ENCODE measurements around the gene TCTA. TPM values are rescaled to one million over a fixed set of nuclear protein-coding genes. Genes with fewer than 3 reads are reported as not detected.
"Not testable (repeated sequence)": the region's sequence is repeated elsewhere in the genome, so short reads cannot be mapped to it uniquely, and the experiment has no call there.

Gene TCTA
- total RNA-seq, 4 donors from 2014 or later, result 24.6 to 52.9 (median 30.1) TPM

- TF ChIP-seq POLR2A (IDR thresholded peaks at IDR 0.05) (no peak), EP300 (IDR thresholded peaks at IDR 0.05) (no peak)
- TF ChIP-seq, protein P1, sequence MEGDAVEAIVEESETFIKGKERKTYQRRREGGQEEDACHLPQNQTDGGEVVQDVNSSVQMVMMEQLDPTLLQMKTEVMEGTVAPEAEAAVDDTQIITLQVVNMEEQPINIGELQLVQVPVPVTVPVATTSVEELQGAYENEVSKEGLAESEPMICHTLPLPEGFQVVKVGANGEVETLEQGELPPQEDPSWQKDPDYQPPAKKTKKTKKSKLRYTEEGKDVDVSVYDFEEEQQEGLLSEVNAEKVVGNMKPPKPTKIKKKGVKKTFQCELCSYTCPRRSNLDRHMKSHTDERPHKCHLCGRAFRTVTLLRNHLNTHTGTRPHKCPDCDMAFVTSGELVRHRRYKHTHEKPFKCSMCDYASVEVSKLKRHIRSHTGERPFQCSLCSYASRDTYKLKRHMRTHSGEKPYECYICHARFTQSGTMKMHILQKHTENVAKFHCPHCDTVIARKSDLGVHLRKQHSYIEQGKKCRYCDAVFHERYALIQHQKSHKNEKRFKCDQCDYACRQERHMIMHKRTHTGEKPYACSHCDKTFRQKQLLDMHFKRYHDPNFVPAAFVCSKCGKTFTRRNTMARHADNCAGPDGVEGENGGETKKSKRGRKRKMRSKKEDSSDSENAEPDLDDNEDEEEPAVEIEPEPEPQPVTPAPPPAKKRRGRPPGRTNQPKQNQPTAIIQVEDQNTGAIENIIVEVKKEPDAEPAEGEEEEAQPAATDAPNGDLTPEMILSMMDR (IDR thresholded peaks at IDR 0.05), result no peak
- DNase-seq (ENCODE audit: low spot score in 2 of 2), result no peak
- Histone ChIP-seq H3K9me3 (no peaks in the 10 kb centered on the region), H3K4me1 (peaks cover 0 to 95% (median 35%) of the 10 kb centered on the region in 4 donors), H3K27ac (no peak overlapping the region), H3K36me3 (peaks cover 0 to 18% (median 0%) of the 10 kb centered on the region in 3 donors), H3K27me3 (no peaks in the 10 kb centered on the region), H3K4me3 (no peak overlapping the region)
- WGBS, 2 donors, result 67 to 73% methylated on average over 2 of the region's 2 CpGs
Measured at GRCh38 chr3:49401766-49402165, 10.5 kb upstream of the TCTA start.

GRCh38 chr3:49403891-49404290 is 8.3 kb upstream of the TCTA start:
- H3K36me3 ChIP-seq, result peaks cover 0 to 16% (median 0%) of the 10 kb centered on the region in 3 donors
- DNase-seq (ENCODE audit: low spot score in 2 of 2), result no peak
- H3K27ac ChIP-seq, result no peak overlapping the region
- no peaks in the 10 kb centered on the region for H3K27me3 ChIP-seq
- no peaks in the 10 kb centered on the region for H3K9me3 ChIP-seq
- TF ChIP-seq EP300 (IDR thresholded peaks at IDR 0.05), result no peak
- TF ChIP-seq, protein P1 (IDR thresholded peaks at IDR 0.05), result no peak
- 78 to 90% methylated on average over 5 of the region's 5 CpGs for WGBS, 2 donors
- peaks cover 0 to 96% (median 28%) of the 10 kb centered on the region in 4 donors for H3K4me1 ChIP-seq
- no peak overlapping the region for H3K4me3 ChIP-seq

- not testable (repeated sequence) for DNase-seq (ENCODE audit: low spot score in 2 of 2); H3K9me3 ChIP-seq; H3K27me3 ChIP-seq; H3K4me3 ChIP-seq
- WGBS, 2 donors, result 47 to 50% methylated on average over 9 of the region's 9 CpGs
- Histone ChIP-seq H3K27ac (peak overlapping the region in 2 of 4 donors; percentile 52 to 97), H3K4me1 (peaks cover 0 to 98% (median 35%) of the 10 kb centered on the region in 4 donors), H3K36me3 (peaks cover 0 to 16% (median 0%) of the 10 kb centered on the region in 3 donors)
Measured at GRCh38 chr3:49405570-49405969, 6.7 kb upstream of the TCTA start.

GRCh38 chr3:49406571-49407565 is 5.4 kb upstream of the TCTA start:
- H3K36me3 ChIP-seq, result peaks cover 0 to 16% (median 0%) of the 10 kb centered on the region in 3 donors
- no peaks in the 10 kb centered on the region for H3K27me3 ChIP-seq
- 61 to 62% methylated on average over 17 of the region's 17 CpGs for WGBS, 2 donors
- H3K27ac ChIP-seq, result peak overlapping the region in 2 of 4 donors; percentile 52 to 97
- peaks cover 0 to 86% (median 33%) of the 10 kb centered on the region in 4 donors for H3K4me1 ChIP-seq
- H3K4me3 ChIP-seq, result no peak overlapping the region
- TF ChIP-seq POLR2A (IDR thresholded peaks at IDR 0.05) (no peak), EP300 (IDR thresholded peaks at IDR 0.05) (no peak)
- TF ChIP-seq, protein P1 (IDR thresholded peaks at IDR 0.05), result no peak
- no peak for DNase-seq (ENCODE audit: low spot score in 2 of 2)
- no peaks in the 10 kb centered on the region for H3K9me3 ChIP-seq

DNA sequence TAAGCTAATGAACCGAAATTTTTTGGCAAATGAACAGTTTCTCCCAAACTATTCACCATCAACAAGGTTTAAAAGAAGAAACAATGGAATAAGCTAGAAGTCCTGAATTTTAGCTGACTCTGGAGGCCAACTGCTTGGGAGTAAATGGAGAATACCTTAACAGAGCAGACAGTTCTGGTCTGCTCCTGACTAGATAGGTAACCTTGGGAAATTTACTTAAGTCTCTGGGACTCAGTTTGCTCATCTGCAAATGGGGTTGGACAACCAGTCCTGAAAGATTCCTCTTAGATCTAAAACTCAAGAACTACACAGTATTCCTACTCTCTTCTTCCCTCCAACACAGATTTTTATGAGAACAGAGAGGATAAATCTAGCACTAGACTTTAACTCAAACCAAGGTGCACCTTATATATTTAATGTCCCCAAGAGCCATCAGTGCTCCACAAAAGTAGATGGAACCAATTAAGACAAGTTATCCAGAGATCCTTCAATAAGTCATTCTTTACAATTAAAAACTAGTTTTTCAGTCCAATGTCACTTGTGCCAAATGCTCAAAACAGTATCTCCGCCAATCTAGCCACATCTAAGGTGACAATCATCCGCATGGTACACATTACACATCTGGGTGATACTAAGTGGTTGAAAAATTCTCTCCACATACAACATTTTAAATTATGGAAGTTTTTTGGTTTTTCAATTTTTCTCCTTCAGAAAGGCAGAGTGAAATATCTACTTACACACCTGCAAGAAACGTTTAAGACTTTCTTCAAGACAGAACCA is 2.0 kb upstream of the TCTA start:
- Histone ChIP-seq H3K4me1 (peaks cover 3 to 81% (median 40%) of the 10 kb centered on the region in 4 donors), H3K9me3 (no peaks in the 10 kb centered on the region), H3K27me3 (no peaks in the 10 kb centered on the region), H3K4me3 (peak overlapping the region; percentile 61 to 97 (median 80)), H3K36me3 (peaks cover 0 to 9% (median 0%) of the 10 kb centered on the region in 3 donors), H3K27ac (peak overlapping the region in 3 of 4 donors; percentile 96 to 99 (median 97))
- TF ChIP-seq POLR2A (IDR thresholded peaks at IDR 0.05) (no peak), EP300 (IDR thresholded peaks at IDR 0.05) (no peak)
- TF ChIP-seq, protein P1 (IDR thresholded peaks at IDR 0.05), result no peak
- DNase-seq (ENCODE audit: low spot score in 2 of 2), result no peak
- WGBS, 2 donors, result 19 to 25% methylated on average over 4 of the region's 4 CpGs

Measured in tibial nerve (tissue), 4 donors.